Aorta (tissue), 5 donors: ENCODE measurements around the gene CCDC174. TPM values are rescaled to one million over a fixed set of nuclear protein-coding genes. Genes with fewer than 3 reads are reported as not detected.

ENCODE experiments used
- ATAC-seq: fragments of 200-7000 bp; cut with Tn5 transposase; one replicate; pipeline ENCODE4 v1.9.1; 2022; ENCODE audit warnings: moderate library complexity; ENCODE audit not compliant: low FRiP score
- DNase-seq, 2 donors: peaks; one replicate each; pipeline ENCODE4 v3.0.0-alpha.2; 2020
- H3K27ac ChIP-seq, 2 donors: one replicate each; pipeline ENCODE4 v1.5.1; 2013; ENCODE audit warnings: low read length in 2 of 2, mild to moderate bottlenecking in 2 of 2, moderate library complexity in 2 of 2, control low read depth in 1 of 2, inconsistent platforms in 1 of 2, low read depth in 1 of 2
- H3K27me3 ChIP-seq, 2 donors: one replicate each; pipeline ENCODE4 v1.6.1; 2013; ENCODE audit warnings: control low read depth in 1 of 2, low read length in 1 of 2, mild to moderate bottlenecking in 1 of 2, moderate library complexity in 1 of 2; ENCODE audit not compliant: insufficient read depth in 2 of 2, control insufficient read depth in 1 of 2
- H3K36me3 ChIP-seq, 2 donors: one replicate each; pipeline ENCODE4 v1.6.1; 2013; ENCODE audit warnings: control low read depth in 1 of 2, low read length in 1 of 2, mild to moderate bottlenecking in 1 of 2; ENCODE audit not compliant: insufficient read depth in 2 of 2, control insufficient read depth in 1 of 2
- H3K4me1 ChIP-seq, 2 donors: one replicate each; pipeline ENCODE4 v1.6.1; 2013; ENCODE audit warnings: low read length in 2 of 2, control low read depth in 1 of 2, mild to moderate bottlenecking in 1 of 2, moderate library complexity in 1 of 2; ENCODE audit not compliant: insufficient read depth in 2 of 2, control insufficient read depth in 1 of 2
- H3K4me3 ChIP-seq, 2 donors: one replicate each; pipeline ENCODE4 v1.5.1; 2013; ENCODE audit warnings: low read length in 2 of 2, control low read depth in 1 of 2, mild to moderate bottlenecking in 1 of 2
- H3K9me3 ChIP-seq: one replicate; pipeline ENCODE4 v1.6.1; 2013; ENCODE audit warnings: mild to moderate bottlenecking, low read length; ENCODE audit not compliant: control insufficient read depth
- WGBS, 2 donors: extraction: QIAGEN DNeasy Blood & Tissue Kit; methylation state at CpG; one replicate each; pipeline ENCODE4 v1.1.7; 2013; 5-methylcytosine and 5-hydroxymethylcytosine counted together
- intact Hi-C, 2 donors: fragments of 100-400 bp; cut with DNase I; formaldehyde crosslinking; loops; one replicate each; pipeline versions ENCODE4 v1.14.2 to v1.15.0; 2022
- polyA plus RNA-seq, 2 donors: library from polyadenylated mRNA; stranded (reverse); fragments of 200-250 nt; gene quantifications; one replicate each; pipeline ENCODE4 v1.2.3, GENCODE V29; 2013
- total RNA-seq, 2 donors: library from RNA; stranded (reverse); fragmentation: NEBNext Ultra II Directional; extraction: Animal tissue kit (Norgen Biotek cat#: 25700); gene quantifications; one replicate each; pipeline ENCODE4 v1.2.1, GENCODE V29; 2021
- donor health status: healthy with polysubstance abuse.
- donor health status: Bipolar disorder and iron deficiency.
- donor health status: DM: no; HTN: no; CAD: no.
- donor health status: DM: no; HTN: no; CAD: no.
- donor health status: DM: yes; HTN: yes; CAD: no.

The CCDC174 gene
- total and polyA plus RNA-seq, 4 donors: 19.3 to 30.1 (median 23.3) TPM

DNA sequence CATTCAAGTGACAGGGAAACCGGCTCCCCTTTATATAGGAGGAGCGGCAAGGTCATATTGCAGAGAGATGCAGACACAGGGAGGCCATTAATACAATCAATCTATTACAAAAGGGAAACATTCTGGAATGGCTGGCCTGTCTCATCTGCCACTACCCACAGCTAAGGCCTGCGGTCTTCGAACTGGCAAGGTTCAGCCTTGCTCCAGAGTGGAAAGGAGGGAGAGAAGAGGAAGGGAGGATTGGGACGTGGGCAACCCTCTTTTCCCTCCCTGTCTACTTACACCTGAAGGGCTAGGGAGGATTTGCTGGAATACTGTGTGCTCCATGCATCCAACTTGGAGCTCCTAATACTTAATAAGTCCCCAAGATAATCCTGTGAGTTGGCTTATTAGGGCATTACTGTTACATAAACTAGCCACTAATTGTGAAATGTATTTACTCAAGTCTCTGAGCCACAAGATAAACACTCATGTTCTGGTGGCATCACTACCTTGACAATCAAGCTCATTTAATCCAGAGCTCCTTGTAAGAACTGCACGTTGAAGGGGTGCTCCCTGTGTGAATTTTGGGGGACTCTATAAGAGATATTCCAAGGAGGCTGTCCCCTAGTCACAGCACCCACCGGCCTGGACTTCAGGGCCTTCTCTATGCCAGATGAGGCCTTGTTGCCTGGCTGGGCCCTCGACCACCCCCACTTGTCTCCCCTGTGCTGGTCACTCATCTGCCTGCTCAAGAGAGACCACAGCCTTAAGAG is 19.7 kb upstream of the CCDC174 start:
- intact Hi-C loops: no loop called here
- 80 to 82% methylated on average over 8 of the region's 8 CpGs for WGBS, 2 donors
- Histone ChIP-seq H3K4me1 (no peaks in the 10 kb centered on the region), H3K9me3 (peaks cover 3% of the 10 kb centered on the region), H3K4me3 (no peak overlapping the region), H3K27me3 (peaks cover 0 to 3% of the 10 kb centered on the region in 2 donors), H3K36me3 (no peaks in the 10 kb centered on the region), H3K27ac (no peak overlapping the region)
- ATAC-seq: no peak
- no peak for DNase-seq

DNA sequence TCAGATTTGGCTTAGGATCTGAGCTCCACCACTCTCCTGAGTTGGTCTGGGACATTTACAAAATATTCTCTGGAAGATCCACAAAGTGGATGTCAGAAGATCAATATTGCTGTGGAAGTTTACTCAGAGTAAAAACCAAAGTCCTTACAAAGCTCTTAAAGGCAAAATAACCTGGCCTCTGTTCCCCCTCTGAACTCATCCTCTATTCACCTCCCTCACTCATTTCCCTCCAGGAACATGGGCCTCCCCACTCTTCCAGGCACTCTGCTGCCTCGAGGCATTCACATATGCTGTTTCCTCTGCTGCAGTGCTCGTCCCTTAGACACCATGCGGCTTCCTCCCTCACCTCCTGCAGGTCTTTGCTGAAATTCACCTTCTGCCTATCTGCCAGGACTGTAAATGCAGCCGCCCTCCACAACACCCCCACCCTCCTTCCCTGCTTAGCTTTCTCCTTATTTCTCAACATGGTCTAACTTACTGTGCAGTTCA is 19.1 kb upstream of the CCDC174 start:
- H3K36me3 ChIP-seq: no peaks in the 10 kb centered on the region
- H3K27ac ChIP-seq: no peak overlapping the region
- intact Hi-C loops: no loop called here
- peaks cover 3% of the 10 kb centered on the region for H3K9me3 ChIP-seq
- WGBS, 2 donors: 42 to 53% methylated on average over 4 of the region's 4 CpGs
- H3K27me3 ChIP-seq: peaks cover 0 to 3% of the 10 kb centered on the region in 2 donors
- H3K4me3 ChIP-seq: no peak overlapping the region
- ATAC-seq (no peak), DNase-seq (no peak)
- no peaks in the 10 kb centered on the region for H3K4me1 ChIP-seq

DNA sequence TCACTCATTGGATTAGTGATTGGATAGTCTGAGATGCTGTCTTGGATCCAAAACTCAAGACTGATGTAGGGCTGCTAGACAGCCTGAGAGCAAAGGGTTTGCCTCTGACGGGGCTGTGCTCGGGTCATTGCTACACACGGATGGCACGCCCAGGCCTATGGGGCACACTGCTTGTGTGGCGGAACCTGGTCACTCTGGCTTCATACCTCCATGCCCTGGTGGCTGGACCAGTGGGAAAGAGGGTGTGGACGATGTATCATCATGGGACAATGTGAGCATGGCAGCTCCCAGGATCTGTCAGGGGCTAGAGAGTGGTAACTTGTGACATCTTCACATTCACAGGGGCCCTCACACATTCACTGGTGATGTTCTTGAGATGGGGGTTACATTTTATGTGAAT is 18.1 kb upstream of the CCDC174 start:
- DNase-seq: no peak
- no peaks in the 10 kb centered on the region for H3K4me1 ChIP-seq
- ATAC-seq: no peak
- WGBS, 2 donors: 81 to 86% methylated on average over 6 of the region's 6 CpGs
- H3K36me3 ChIP-seq: no peaks in the 10 kb centered on the region
- peaks cover 0 to 6% of the 10 kb centered on the region in 2 donors for H3K27me3 ChIP-seq
- intact Hi-C loops: no loop called here
- no peak overlapping the region for H3K4me3 ChIP-seq
- H3K9me3 ChIP-seq: peaks cover 3% of the 10 kb centered on the region
- no peak overlapping the region for H3K27ac ChIP-seq

DNA sequence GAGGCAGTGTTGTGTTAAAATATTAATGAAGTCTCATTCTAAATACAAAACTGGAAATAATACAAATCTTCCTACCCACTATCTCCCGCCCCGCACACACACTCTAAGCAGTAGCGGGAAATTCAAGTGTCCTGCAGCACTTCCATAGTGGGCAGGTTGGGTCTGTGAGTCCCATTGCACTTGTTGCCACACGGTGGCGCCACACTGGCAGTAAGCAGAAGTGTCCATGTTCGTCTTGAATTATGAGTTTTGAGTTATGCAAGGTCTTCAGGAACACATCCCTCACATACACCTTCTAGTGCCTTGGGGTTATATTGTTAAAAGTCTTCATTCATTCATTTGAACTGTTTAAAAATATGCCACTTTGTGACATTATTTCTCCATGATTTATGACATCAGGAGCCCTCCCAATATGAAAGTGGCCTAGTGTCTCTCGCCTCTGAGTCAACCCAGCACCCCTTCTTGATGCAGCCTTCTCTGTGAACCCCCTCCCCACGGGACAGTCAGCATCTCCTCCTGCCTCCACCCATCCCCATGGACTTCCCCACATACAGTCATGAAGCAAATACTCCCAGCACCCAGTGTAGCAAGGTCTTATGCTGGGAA is 17.6 kb upstream of the CCDC174 start:
- DNase-seq (peak in 1 of 2 donors; percentile 67), ATAC-seq (no peak)
- H3K27me3 ChIP-seq: peaks cover 0 to 6% of the 10 kb centered on the region in 2 donors
- 25 to 32% methylated on average over 8 of the region's 8 CpGs for WGBS, 2 donors
- H3K27ac ChIP-seq: no peak overlapping the region
- peaks cover 3% of the 10 kb centered on the region for H3K9me3 ChIP-seq
- H3K4me1 ChIP-seq: no peaks in the 10 kb centered on the region
- intact Hi-C loops: no loop called here
- H3K36me3 ChIP-seq: no peaks in the 10 kb centered on the region
- H3K4me3 ChIP-seq: no peak overlapping the region

DNA sequence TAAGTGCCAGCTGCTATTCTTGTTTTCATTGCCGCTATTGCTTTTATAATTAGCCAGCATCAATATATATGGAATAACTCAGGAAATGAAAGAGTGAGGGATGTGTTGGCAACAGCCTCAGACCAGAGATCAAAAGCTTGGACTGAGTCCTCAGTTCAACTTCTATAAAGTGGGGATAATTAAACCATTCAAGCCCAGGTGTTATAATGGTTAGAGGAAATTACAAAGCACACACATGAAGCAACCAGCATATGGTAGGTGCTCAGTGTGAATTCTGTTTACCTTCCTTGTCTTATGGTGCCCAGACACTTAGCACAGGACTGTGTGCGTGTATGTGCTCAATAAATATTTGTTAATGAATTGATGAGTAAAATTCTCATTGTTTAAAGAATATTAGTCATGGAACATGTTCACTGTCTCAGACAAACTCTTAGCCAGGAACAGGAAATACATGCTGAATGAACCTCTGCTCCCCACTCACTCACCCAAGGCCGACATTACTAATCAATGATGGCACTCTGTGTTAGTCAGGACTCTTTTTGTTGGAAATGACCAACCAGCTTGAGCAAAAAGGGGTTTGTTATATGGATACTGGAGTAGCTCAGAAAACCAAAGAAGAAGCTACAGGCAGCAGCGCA is 16.7 kb upstream of the CCDC174 start:
- intact Hi-C loops: no loop called here
- Histone ChIP-seq H3K4me1 (no peaks in the 10 kb centered on the region), H3K27ac (no peak overlapping the region), H3K27me3 (peaks cover 0 to 8% of the 10 kb centered on the region in 2 donors), H3K9me3 (peaks cover 3% of the 10 kb centered on the region), H3K36me3 (no peaks in the 10 kb centered on the region), H3K4me3 (no peak overlapping the region)
- DNase-seq (no peak), ATAC-seq (no peak)
- 79 to 82% methylated on average over 4 of the region's 4 CpGs for WGBS, 2 donors

DNA sequence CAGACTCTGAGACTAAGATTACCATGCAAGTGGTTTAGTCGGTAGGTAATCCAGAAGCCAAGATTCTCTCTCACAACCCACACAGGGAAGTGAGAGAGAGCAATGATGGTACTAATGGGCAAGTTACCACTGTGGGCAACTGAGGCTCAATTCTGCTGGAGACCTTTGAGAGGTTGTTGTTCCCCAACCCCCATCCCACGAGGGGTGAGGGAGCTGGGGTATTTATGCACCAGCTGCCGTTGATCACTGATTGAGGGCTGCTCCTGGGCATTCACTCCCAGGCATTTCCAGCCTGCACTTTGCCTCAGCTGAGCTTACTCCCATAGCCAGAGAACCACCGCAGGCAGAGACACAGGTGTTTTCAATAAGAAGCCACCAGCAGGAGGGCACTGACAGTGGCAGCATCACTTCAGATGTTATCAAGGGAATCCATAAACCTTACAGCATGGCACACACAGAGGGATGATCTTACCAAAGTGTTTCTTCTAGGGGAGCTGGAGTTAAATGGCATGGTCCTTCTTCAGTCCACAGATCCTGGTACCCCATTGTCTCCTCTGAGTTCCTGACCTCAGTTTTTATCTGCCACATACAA is 15.0 kb upstream of the CCDC174 start:
- 70 to 78% methylated on average over 4 of the region's 4 CpGs for WGBS, 2 donors

DNA sequence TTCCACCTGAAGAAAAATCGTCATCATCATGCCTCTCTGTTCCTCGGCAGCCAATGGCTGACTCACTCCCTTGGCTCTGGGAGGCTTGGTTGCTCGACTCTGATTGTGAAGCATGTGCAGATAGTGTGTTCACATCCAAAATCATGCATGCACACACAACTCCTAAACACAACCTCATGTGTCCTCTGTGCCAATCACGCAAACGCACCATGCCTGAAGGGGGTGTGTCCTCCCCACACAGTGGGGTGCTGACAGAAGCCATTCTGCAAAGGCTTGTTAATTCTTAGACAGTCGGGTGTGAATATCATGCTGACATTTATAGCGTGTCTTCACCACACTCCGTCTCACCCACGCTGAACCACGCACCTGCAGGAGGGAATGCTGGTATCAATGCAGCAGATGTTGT is 11.4 kb upstream of the CCDC174 start:
- Histone ChIP-seq H3K27ac (no peak overlapping the region), H3K9me3 (peaks cover 1% of the 10 kb centered on the region), H3K4me1 (no peaks in the 10 kb centered on the region), H3K36me3 (no peaks in the 10 kb centered on the region), H3K4me3 (no peak overlapping the region), H3K27me3 (peaks cover 0 to 8% of the 10 kb centered on the region in 2 donors)
- intact Hi-C loops: loop anchor here in 1 of 2 donors (10.0 kb wide), 1 partner anchor 455 kb away; the partner anchor contains the start of gene RBSN
- DNase-seq (no peak), ATAC-seq (no peak)
- 46 to 51% methylated on average over 10 of the region's 10 CpGs for WGBS, 2 donors

More for the DNA sequence above, 15.0 kb upstream of the CCDC174 start:
- H3K4me3 ChIP-seq: no peak overlapping the region
- peaks cover 0 to 8% of the 10 kb centered on the region in 2 donors for H3K27me3 ChIP-seq
- H3K4me1 ChIP-seq: no peaks in the 10 kb centered on the region
- H3K27ac ChIP-seq: no peak overlapping the region
- intact Hi-C loops: no loop called here
- DNase-seq (no peak), ATAC-seq (no peak)
- H3K36me3 ChIP-seq: no peaks in the 10 kb centered on the region
- H3K9me3 ChIP-seq: peaks cover 1% of the 10 kb centered on the region

DNA sequence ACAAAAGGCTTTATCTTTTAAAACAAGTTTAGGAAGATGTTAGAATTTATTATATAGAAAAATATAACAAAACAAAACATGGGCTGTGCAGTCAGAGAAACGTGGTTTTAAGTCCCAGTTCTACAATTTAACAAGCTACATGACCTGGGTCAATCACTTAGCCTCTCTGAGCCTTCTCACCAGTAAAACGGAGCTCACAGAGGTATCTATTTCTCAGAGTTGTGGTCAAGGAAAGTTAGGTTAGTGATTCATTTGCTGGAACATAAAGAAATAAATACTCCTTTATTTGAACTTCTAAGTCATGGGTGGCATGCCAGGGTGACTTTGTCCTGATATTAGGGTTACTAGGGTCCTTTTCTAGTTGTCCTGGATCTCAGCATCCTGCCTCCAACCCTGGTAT is 10.8 kb upstream of the CCDC174 start:
- no peaks in the 10 kb centered on the region for H3K4me1 ChIP-seq
- H3K9me3 ChIP-seq: peaks cover under 1% of the 10 kb centered on the region
- peaks cover 0 to 5% of the 10 kb centered on the region in 2 donors for H3K27me3 ChIP-seq
- no peak overlapping the region for H3K4me3 ChIP-seq
- WGBS, 2 donors: 38 to 45% methylated on average over 2 of the region's 2 CpGs
- no peak overlapping the region for H3K27ac ChIP-seq
- no peaks in the 10 kb centered on the region for H3K36me3 ChIP-seq
- intact Hi-C loops: loop anchor here in 1 of 2 donors (10.0 kb wide), 1 partner anchor 454 kb away; the partner anchor contains the start of gene RBSN
- ATAC-seq (no peak), DNase-seq (no peak)
